Gastrocnemius medialis (tissue), 4 donors: ENCODE measurements around the gene DIRAS3. TPM values are rescaled to one million over a fixed set of nuclear protein-coding genes. Genes with fewer than 3 reads are reported as not detected.

Experiments used
- ATAC-seq, 2 donors: fragments of 150-250 bp; one replicate each; pipeline ENCODE4 v1.9.1; 2016
- DNase-seq, 2 donors: peaks; one replicate each; pipeline ENCODE4 v3.0.0-alpha.2; 2019
- H3K27ac ChIP-seq, 4 donors: fragments of 200-600 bp; sonication (generic); 1 replicate in 1 of 4; 2 replicates in 3 of 4; pipeline ENCODE4 v1.5.1; 2016 to 2018; ENCODE audit warnings: mild to moderate bottlenecking in 2 of 4, moderate library complexity in 1 of 4
- H3K27me3 ChIP-seq, 3 donors: fragments of 200-600 bp; sonication (generic) in 2 of 3; 1 replicate in 1 of 3; 2 replicates in 2 of 3; pipeline versions ENCODE4 v1.5.1 to v1.6.0; 2016 to 2019; ENCODE audit warnings: mild to moderate bottlenecking in 1 of 3, moderate library complexity in 1 of 3
- H3K36me3 ChIP-seq, 2 donors: fragments of 200-600 bp; sonication (generic) in 1 of 2; one replicate each; pipeline ENCODE4 v1.5.1; 2017 to 2018
- H3K4me1 ChIP-seq, 2 donors: fragments of 200-600 bp; sonication (generic) in 1 of 2; one replicate each; pipeline ENCODE4 v1.5.1; 2016 to 2017; ENCODE audit warnings: mild to moderate bottlenecking in 2 of 2
- H3K4me3 ChIP-seq, 4 donors: fragments of 200-600 bp; sonication (generic) in 3 of 4; 1 replicate in 1 of 4; 2 replicates in 3 of 4; pipeline ENCODE4 v1.5.1; 2016 to 2019; ENCODE audit warnings: mild to moderate bottlenecking in 2 of 4
- H3K9me3 ChIP-seq, 3 donors: fragments of 200-600 bp; sonication (generic) in 2 of 3; 1 replicate in 1 of 3; 2 replicates in 2 of 3; pipeline ENCODE4 v1.5.1; 2016 to 2019
- CTCF ChIP-seq, 5 experiments: fragments of 450-650 bp in 3 of 5; fragments of 200-600 bp in 2 of 5; sonication (generic) in 2 of 5; IDR thresholded peaks in 4 of 5; conservative IDR thresholded peaks in 1 of 5; 1 replicate in 4 of 5; 2 replicates in 1 of 5; pipeline ENCODE4 v1.5.1; 2016 to 2019; ENCODE audit warnings: antibody characterized with exemption in 5 of 5, mild to moderate bottlenecking in 3 of 5, moderate library complexity in 3 of 5
- POLR2A ChIP-seq, 2 donors: fragments of 450-650 bp; IDR thresholded peaks; one replicate each; pipeline ENCODE4 v1.6.1; 2017; ENCODE audit warnings: antibody characterized with exemption in 2 of 2, mild to moderate bottlenecking in 2 of 2, moderate library complexity in 2 of 2
- in situ Hi-C, 4 donors: fragments of 200-750 bp; cut with MboI; loops; one replicate each; pipeline versions ENCODE4 v1.15.0 to v1.8.0; 2017; ENCODE audit warnings: low sequenced_read_pairs in 4 of 4
- intact Hi-C: fragments of 100-400 bp; cut with DNase I; formaldehyde crosslinking; loops from one replicate; pipeline ENCODE4 v1.15.1; 2023; ENCODE audit warnings: low total_unique reads
- total RNA-seq, 4 donors: library from RNA; depleted of rRNA; stranded (reverse); fragments of >200 nt; gene quantifications; one replicate each; pipeline versions ENCODE4 v1.1.0 to v1.2.3, GENCODE V29; 2016

The DIRAS3 gene
- total RNA-seq, 4 donors from 2014 or later, result 0.44 to 0.71 (median 0.59) TPM; not detected in 1

DNA sequence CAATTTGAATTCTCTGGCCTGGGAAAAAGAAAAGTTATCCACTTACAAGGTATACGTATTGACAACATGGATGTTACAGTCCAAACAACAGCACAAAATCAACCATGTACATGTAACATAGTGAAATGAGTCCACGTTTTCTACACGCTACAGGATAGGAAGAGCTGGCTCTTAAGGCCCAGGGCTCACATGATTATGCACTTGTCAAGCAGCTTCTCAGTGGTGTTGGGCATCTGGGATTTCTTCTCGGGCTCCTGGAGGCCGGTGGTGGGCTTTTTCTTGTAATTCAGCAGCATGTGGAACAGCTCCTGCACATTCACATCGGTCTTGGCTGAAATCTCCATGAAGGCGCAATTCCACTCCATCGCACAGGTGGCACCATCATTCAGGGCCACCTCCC, 4.0 kb downstream of the DIRAS3 start:
- Histone ChIP-seq H3K4me3 (no peak overlapping the region), H3K9me3 (no peaks in the 10 kb centered on the region), H3K27me3 (no peaks in the 10 kb centered on the region), H3K36me3 (no peaks in the 10 kb centered on the region), H3K27ac (no peak overlapping the region), H3K4me1 (no peaks in the 10 kb centered on the region)
- intact Hi-C loops (no loop called here), in situ Hi-C loops (no loop called here)
- TF ChIP-seq CTCF (IDR thresholded peaks at IDR 0.05 in 4 of 5, conservative IDR thresholded peaks at IDR 0.05 in 1 of 5), result no peak
- TF ChIP-seq POLR2A (IDR thresholded peaks at IDR 0.05), result no peak
- DNase-seq, result no peak
- no peak for ATAC-seq

DNA sequence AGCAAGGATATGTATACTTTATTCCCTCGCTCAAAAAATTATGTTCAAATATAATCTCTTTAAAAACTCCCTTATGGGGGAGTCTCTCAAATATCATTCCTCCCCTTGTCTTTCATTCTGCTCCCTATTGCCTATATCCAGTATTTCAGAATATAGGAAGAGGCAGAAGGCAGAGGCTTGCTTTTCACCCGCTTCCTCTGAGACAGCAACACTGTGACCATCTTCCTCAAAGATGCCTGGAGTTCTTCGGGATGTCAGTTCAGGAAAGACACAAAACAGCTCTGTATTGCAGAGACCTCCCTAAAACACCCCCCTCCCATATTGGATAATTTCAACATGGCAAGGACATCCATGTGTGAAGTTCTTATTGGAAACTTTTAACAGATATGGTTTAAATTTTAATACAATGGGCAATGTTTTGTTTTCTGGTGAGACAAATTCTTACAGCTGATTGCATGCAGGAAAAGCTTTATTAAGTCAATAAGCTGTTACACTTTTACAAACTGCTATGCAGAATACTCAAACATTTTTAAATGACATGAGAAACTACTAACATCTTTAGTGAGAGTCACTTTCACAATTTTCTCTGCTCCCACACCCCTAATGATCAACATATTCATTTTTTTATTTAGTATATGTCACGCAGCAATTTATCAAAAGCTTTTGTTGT, 4.8 kb downstream of the DIRAS3 start:
- no peak overlapping the region for H3K4me3 ChIP-seq
- H3K27ac ChIP-seq, result no peak overlapping the region
- H3K36me3 ChIP-seq, result no peaks in the 10 kb centered on the region
- intact Hi-C loops, result no loop called here
- DNase-seq (no peak), ATAC-seq (no peak)
- no peaks in the 10 kb centered on the region for H3K4me1 ChIP-seq
- no peaks in the 10 kb centered on the region for H3K9me3 ChIP-seq
- TF ChIP-seq CTCF (IDR thresholded peaks at IDR 0.05 in 4 of 5, conservative IDR thresholded peaks at IDR 0.05 in 1 of 5) (no peak), POLR2A (IDR thresholded peaks at IDR 0.05) (no peak)
- in situ Hi-C loops, result no loop called here
- no peaks in the 10 kb centered on the region for H3K27me3 ChIP-seq

GRCh38 chr1:68043443-68044090, 6.9 kb downstream of the DIRAS3 start:
- no peaks in the 10 kb centered on the region for H3K36me3 ChIP-seq
- no peak overlapping the region for H3K4me3 ChIP-seq
- intact Hi-C loops (no loop called here), in situ Hi-C loops (no loop called here)
- no peak for ATAC-seq
- H3K9me3 ChIP-seq, result no peaks in the 10 kb centered on the region
- no peaks in the 10 kb centered on the region for H3K4me1 ChIP-seq
- no peak for DNase-seq
- TF ChIP-seq POLR2A (IDR thresholded peaks at IDR 0.05) (no peak), CTCF (IDR thresholded peaks at IDR 0.05 in 4 of 5, conservative IDR thresholded peaks at IDR 0.05 in 1 of 5) (no peak)
- no peak overlapping the region for H3K27ac ChIP-seq
- no peaks in the 10 kb centered on the region for H3K27me3 ChIP-seq

DNA sequence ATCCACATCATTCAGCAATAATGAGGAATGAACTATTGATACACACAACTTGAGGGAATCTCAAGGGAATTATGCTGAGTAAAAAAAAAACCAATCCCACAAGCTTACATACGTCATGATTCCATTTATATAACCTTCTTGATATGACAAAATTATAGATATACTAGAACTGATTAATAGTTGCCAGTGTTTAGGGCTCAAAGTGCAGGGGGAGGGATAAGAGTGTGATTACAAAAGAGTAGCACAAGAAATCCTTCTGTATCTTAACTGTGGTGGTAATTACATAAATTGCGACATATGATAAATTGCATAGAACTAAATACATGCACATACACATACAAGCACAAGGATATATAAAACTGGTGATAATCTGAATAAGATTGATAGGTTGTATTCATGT, 13.5 kb downstream of the DIRAS3 start:
- Histone ChIP-seq H3K27me3 (no peaks in the 10 kb centered on the region), H3K4me3 (no peak overlapping the region), H3K27ac (no peak overlapping the region), H3K9me3 (no peaks in the 10 kb centered on the region), H3K4me1 (no peaks in the 10 kb centered on the region), H3K36me3 (no peaks in the 10 kb centered on the region)
- ATAC-seq (no peak), DNase-seq (no peak)
- no peak for TF ChIP-seq POLR2A (IDR thresholded peaks at IDR 0.05)
- no peak for TF ChIP-seq CTCF (IDR thresholded peaks at IDR 0.05 in 4 of 5, conservative IDR thresholded peaks at IDR 0.05 in 1 of 5)
- in situ Hi-C loops, result no loop called here
- intact Hi-C loops, result no loop called here
